Measurements from ENCODE around the gene LAMC1.

The LAMC1 gene

DNA sequence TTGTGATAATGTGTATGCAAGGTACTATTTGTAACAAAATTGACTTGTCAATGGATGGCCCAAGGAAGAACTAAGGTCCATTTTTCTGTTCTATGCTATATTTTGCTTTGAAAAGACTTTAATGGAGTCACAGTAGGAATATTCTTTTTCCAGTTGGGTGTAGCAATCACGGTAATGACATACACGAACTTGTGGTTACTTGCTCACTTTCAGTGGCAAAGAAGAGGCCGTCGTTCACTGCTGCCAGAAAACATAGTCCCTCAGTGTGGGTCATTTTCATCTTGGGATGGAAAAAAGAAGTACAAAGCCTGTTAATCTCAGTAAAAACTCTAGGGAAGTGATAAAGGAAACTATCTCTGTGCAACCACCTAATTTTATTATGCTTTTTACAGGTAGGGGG lies 115.1 kb downstream of the LAMC1 start:
- Histone ChIP-seq H3F3A (ENCODE audit: insufficient read depth) (no peaks in the 10 kb centered on the region), H3K36me3 (ENCODE audit: low read length) (peaks cover 17% of the 10 kb centered on the region; the same call in 1 of the 2 replicates), H3K27ac (ENCODE audit: low read depth, low read length) (no peak overlapping the region), H3K4me3 (ENCODE audit: insufficient read depth, low read length, poor library complexity, severe bottlenecking) (no peak overlapping the region), H4K20me1 (ENCODE audit: low read depth, low read length) (no peaks in the 10 kb centered on the region), H3K9me3 (ENCODE audit: insufficient read depth, low read length) (no peaks in the 10 kb centered on the region), H3K9ac (ENCODE audit: low read length) (no peak overlapping the region), H2AFZ (ENCODE audit: low read depth, low read length, severe bottlenecking) (no peak overlapping the region), H3K9me2 (replicated peaks; ENCODE audit: insufficient read depth, low read length) (no peaks in the 10 kb centered on the region), H3K4me2 (ENCODE audit: low read depth, low read length, poor library complexity, severe bottlenecking) (no peak overlapping the region), H3K27me3 (ENCODE audit: low read length) (no peaks in the 10 kb centered on the region), H3K79me2 (ENCODE audit: insufficient read depth, low read length) (no peaks in the 10 kb centered on the region)
- no peak for TF ChIP-seq CTCF (IDR thresholded peaks at IDR 0.05; ENCODE audit: insufficient read depth, low read length, poor library complexity, severe bottlenecking)
- TF ChIP-seq EZH2phosphoT487 (conservative IDR thresholded peaks at IDR 0.05; ENCODE audit: low read length): no peak

DNA sequence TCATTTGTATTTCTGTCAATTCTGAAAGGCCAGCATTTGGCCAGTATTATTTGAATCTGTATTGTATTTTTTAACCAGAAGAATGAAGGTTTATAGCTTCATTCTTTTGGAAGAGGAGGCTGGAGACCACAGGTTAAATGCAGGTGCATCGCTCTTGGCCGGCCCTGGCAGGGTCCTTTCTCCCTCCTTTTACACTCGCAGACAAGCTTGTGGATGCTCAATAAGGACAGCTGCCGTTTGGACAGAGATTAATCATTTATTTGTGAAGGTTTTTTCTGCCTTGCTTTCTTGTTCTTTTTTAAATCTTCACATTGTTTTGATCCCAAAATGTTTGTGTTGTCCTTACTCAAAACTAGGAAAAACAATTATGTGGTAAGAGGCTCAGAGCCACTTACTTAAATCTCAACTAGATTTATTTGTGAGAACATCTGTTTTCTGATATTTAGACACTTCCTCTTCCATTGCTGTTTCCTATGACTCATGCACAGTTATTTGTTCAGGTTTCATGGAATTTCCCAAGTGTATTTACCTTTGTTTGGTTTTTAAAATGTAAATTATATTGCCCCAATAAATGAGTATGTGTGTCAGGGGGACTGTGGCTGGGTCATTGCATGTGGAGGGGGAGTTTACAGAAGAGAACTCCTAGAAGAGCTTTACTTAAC lies 116.2 kb downstream of the LAMC1 start:
- no peaks in the 10 kb centered on the region for H3F3A ChIP-seq (ENCODE audit: insufficient read depth)
- peaks cover 17% of the 10 kb centered on the region; the same call in 1 of the 2 replicates for H3K36me3 ChIP-seq (ENCODE audit: low read length)
- no peak overlapping the region for H3K4me2 ChIP-seq (ENCODE audit: low read depth, low read length, poor library complexity, severe bottlenecking)
- H3K4me3 ChIP-seq (ENCODE audit: insufficient read depth, low read length, poor library complexity, severe bottlenecking): no peak overlapping the region
- no peaks in the 10 kb centered on the region for H3K27me3 ChIP-seq (ENCODE audit: low read length)
- H3K79me2 ChIP-seq (ENCODE audit: insufficient read depth, low read length): no peaks in the 10 kb centered on the region
- no peaks in the 10 kb centered on the region for H3K9me2 ChIP-seq (replicated peaks; ENCODE audit: insufficient read depth, low read length)
- no peaks in the 10 kb centered on the region for H3K9me3 ChIP-seq (ENCODE audit: insufficient read depth, low read length)
- H4K20me1 ChIP-seq (ENCODE audit: low read depth, low read length): no peaks in the 10 kb centered on the region
- H3K9ac ChIP-seq (ENCODE audit: low read length): no peak overlapping the region
- H2AFZ ChIP-seq (ENCODE audit: low read depth, low read length, severe bottlenecking): no peak overlapping the region
- no peak overlapping the region for H3K27ac ChIP-seq (ENCODE audit: low read depth, low read length)
- TF ChIP-seq CTCF (IDR thresholded peaks at IDR 0.05; ENCODE audit: insufficient read depth, low read length, poor library complexity, severe bottlenecking): no peak
- no peak for TF ChIP-seq EZH2phosphoT487 (conservative IDR thresholded peaks at IDR 0.05; ENCODE audit: low read length)

DNA sequence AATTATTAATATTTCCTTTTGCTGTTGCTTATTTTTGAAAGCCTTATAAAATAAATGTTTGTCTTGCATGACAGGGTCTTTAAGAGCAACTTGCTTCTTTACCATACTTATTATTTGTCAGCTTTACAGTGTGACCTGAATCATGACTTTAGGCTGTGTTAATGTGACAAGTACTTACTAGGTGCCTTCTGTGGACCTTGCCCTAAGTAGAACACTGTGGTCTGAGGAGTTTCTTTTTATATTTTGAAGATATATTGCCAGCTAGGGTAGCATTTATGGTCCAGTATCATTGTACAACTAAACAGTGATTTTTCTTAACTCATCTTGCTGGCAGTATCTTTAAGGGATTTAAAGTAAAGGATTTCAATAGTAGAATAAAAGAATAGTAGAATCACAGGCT lies 117.4 kb downstream of the LAMC1 start:
- Histone ChIP-seq H3K27ac (ENCODE audit: low read depth, low read length) (no peak overlapping the region), H3K79me2 (ENCODE audit: insufficient read depth, low read length) (no peaks in the 10 kb centered on the region), H3K9me2 (replicated peaks; ENCODE audit: insufficient read depth, low read length) (no peaks in the 10 kb centered on the region), H3K4me2 (ENCODE audit: low read depth, low read length, poor library complexity, severe bottlenecking) (no peak overlapping the region), H3F3A (ENCODE audit: insufficient read depth) (no peaks in the 10 kb centered on the region), H4K20me1 (ENCODE audit: low read depth, low read length) (no peaks in the 10 kb centered on the region), H3K9me3 (ENCODE audit: insufficient read depth, low read length) (no peaks in the 10 kb centered on the region), H3K4me3 (ENCODE audit: insufficient read depth, low read length, poor library complexity, severe bottlenecking) (no peak overlapping the region), H3K36me3 (ENCODE audit: low read length) (peaks cover 11% of the 10 kb centered on the region; the same call in 1 of the 2 replicates), H3K9ac (ENCODE audit: low read length) (no peak overlapping the region), H2AFZ (ENCODE audit: low read depth, low read length, severe bottlenecking) (no peak overlapping the region), H3K27me3 (ENCODE audit: low read length) (no peaks in the 10 kb centered on the region)
- TF ChIP-seq EZH2phosphoT487 (conservative IDR thresholded peaks at IDR 0.05; ENCODE audit: low read length): no peak
- no peak for TF ChIP-seq CTCF (IDR thresholded peaks at IDR 0.05; ENCODE audit: insufficient read depth, low read length, poor library complexity, severe bottlenecking)
